Mesodermal cell (in vitro differentiated cells): ENCODE measurements around the gene IGF1R.
A peak's percentile ranks its signal among the peaks of the same experiment; 100 is the strongest.
"Not testable (repeated sequence)": the region's sequence is repeated elsewhere in the genome, so short reads cannot be mapped to it uniquely, and the experiment has no call there.

Experiments
- H3K27ac ChIP-seq: 2 replicates; pipeline ENCODE4 v1.7.0; 2013; ENCODE audit warnings: mild to moderate bottlenecking, low read depth, low read length, moderate library complexity; ENCODE audit not compliant: severe bottlenecking
- H3K36me3 ChIP-seq: 2 replicates; pipeline ENCODE4 v1.7.1; 2013; ENCODE audit warnings: mild to moderate bottlenecking, low read length, moderate library complexity; ENCODE audit not compliant: control insufficient read depth, insufficient read depth
- H3K4me1 ChIP-seq: one replicate; pipeline ENCODE4 v1.7.1; 2013; ENCODE audit warnings: mild to moderate bottlenecking, low read length; ENCODE audit not compliant: insufficient read depth, control insufficient read depth, poor library complexity, severe bottlenecking
- H3K4me3 ChIP-seq: 2 replicates; pipeline ENCODE4 v1.7.0; 2013; ENCODE audit warnings: low read length, control low read depth, mild to moderate bottlenecking; ENCODE audit not compliant: insufficient read depth, poor library complexity, severe bottlenecking; ENCODE audit errors: extremely low read depth
- H3K9me3 ChIP-seq: 2 replicates; pipeline ENCODE4 v1.7.1; 2013; ENCODE audit warnings: mild to moderate bottlenecking, low read length, moderate library complexity; ENCODE audit not compliant: control insufficient read depth
- WGBS, 2 experiments: methylation state at CpG; one replicate each; pipeline ENCODE4 v1.1.5; 2013; ENCODE audit warnings: missing lambda C conversion rate in 2 of 2; ENCODE audit not compliant: insufficient coverage in 2 of 2; 5-methylcytosine and 5-hydroxymethylcytosine counted together

The IGF1R gene

DNA sequence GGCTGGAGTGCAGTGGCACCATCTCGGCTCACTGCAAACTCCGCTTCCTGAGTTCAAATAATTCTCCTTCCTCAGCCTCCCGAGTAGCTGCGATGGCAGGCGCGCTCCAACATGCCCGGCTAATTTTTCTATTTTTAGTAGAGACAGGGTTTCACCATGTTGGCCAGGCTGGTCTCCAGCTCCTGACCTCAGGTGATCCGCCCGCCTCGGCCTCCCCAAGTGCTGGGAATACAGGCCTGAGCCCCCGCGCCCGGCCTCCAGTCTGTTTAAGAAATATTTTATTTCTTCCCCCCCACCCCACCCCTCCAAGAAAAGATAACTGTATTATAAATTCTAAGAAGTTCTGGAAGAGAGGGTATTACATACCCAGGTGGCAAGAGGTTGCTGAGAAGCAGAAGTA lies 29.8 kb upstream of the IGF1R start:
- H3K4me3 ChIP-seq, H3K27ac ChIP-seq, H3K9me3 ChIP-seq, H3K4me1 ChIP-seq, H3K36me3 ChIP-seq: not testable (repeated sequence)
- WGBS, 2 experiments: 88 to 100% methylated on average over 4 to 7 of the region's 13 CpGs

DNA sequence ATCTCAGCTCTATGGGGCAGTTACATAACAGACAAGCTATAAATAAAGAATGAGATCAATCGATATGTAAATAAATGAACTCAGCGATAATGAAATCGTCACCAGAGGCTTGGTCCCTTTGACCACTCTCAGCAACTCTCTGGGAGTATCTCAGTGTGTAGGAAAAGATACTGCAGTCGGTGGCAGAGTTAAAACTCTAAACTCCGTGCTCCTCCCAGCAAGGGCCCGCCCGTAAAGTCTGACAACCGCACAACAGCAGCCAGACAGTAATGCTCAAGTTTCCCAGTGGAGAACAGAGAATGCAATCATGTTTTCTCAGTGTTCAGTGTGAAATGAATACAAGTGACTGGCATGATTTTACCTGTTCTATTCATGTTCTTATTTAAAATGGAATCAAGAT lies 28.3 kb upstream of the IGF1R start:
- Histone ChIP-seq H3K4me1 (no peaks in the 10 kb centered on the region), H3K9me3 (no peaks in the 10 kb centered on the region), H3K4me3 (no peak overlapping the region), H3K36me3 (no peaks in the 10 kb centered on the region), H3K27ac (no peak overlapping the region)
- 58 to 88% methylated on average over 3 to 5 of the region's 8 CpGs for WGBS, 2 experiments

DNA sequence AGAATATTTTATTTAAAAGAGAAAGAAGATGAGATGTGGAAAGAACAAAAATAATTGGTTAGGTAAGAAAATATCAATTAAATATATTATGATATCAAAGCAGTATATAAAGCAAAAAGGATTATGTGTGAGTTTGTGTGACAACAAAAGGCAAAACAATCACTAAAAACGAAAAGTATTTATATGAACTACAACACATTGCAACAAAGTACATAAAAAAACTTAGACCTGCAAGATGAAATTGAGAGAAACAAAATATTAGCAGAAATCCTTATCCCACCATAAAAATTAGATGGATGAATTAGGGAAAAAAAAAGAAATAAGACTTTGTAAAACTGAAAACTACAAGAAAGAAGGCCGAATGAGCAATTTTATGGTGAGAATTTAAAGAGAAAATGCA lies 27.3 kb upstream of the IGF1R start:
- no peak overlapping the region for H3K27ac ChIP-seq
- H3K9me3 ChIP-seq: no peaks in the 10 kb centered on the region
- peaks cover 2% of the 10 kb centered on the region for H3K4me1 ChIP-seq
- 71 to 100% methylated on average over 1 of the region's 2 CpGs for WGBS, 2 experiments
- H3K4me3 ChIP-seq: no peak overlapping the region
- H3K36me3 ChIP-seq: no peaks in the 10 kb centered on the region

DNA sequence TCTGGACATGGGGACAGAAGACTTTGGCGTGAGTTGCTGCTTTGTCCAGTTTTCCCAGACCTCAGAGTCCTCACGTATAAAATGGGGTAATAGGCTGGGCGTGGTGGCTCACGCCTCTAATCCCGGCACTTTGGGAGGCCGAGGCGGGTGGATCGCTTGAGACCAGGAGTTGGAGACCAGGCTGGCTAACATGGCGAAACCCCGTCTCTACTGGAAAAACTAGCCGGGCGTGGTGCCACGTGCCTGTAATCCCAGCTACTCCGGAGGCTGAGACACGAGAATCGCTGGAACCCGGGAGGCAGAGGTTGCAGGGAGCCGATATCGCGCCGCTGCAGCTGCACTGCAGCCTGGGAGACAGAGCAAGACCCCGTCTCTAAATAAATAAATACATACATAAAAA lies 22.7 kb upstream of the IGF1R start:
- H3K4me3 ChIP-seq: no peak overlapping the region
- peaks cover 6% of the 10 kb centered on the region for H3K4me1 ChIP-seq
- WGBS, 2 experiments: 94 to 95% methylated on average over 8 to 19 of the region's 22 CpGs
- no peaks in the 10 kb centered on the region for H3K9me3 ChIP-seq
- H3K27ac ChIP-seq: no peak overlapping the region
- H3K36me3 ChIP-seq: no peaks in the 10 kb centered on the region

DNA sequence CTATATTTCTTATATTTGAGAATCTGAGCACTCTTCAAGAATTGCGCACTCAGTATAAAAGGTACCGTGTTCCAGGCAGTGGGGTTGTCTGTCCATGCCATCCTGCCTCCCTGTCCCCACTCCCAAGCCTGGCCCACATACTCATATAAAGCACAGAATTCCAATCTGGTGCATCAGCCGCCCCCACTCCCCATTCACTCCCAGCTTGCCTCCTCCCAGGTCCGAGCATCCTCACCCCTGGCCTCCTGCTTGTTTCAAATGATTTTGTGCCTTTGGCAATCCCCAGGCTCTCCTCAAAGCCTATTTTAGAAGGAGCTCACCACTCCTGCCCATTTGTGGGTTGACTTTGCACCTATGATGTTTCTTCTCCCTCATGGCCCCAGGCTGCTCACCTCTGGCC lies 22.2 kb upstream of the IGF1R start:
- 68 to 83% methylated on average over 1 to 4 of the region's 4 CpGs for WGBS, 2 experiments
- Histone ChIP-seq H3K9me3 (no peaks in the 10 kb centered on the region), H3K4me3 (no peak overlapping the region), H3K36me3 (no peaks in the 10 kb centered on the region), H3K4me1 (peaks cover 6% of the 10 kb centered on the region), H3K27ac (no peak overlapping the region)

DNA sequence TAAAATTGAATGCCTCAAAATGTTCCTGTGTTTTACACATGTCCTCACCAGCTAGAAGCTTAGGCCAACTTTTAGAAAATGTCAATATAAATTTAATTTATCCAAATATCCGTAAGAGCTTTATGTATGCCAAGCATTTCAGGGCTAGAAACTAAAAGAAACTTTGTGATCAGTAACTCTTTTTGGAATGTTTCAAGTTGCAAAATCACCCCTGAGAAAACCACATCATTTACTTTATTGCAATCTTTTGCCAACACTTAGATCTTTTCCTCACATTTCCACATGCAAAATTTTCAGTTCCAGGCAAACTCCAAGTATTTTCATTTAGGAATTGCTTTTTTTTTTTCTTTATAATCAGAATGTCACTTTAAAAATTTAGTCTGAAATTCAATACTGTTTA lies 20.1 kb upstream of the IGF1R start:
- no peak overlapping the region for H3K4me3 ChIP-seq
- WGBS, 2 experiments: no CpG with 5 or more reads among the region's 1 CpG
- no peaks in the 10 kb centered on the region for H3K36me3 ChIP-seq
- no peak overlapping the region for H3K27ac ChIP-seq
- peaks cover 6% of the 10 kb centered on the region for H3K4me1 ChIP-seq
- no peaks in the 10 kb centered on the region for H3K9me3 ChIP-seq

DNA sequence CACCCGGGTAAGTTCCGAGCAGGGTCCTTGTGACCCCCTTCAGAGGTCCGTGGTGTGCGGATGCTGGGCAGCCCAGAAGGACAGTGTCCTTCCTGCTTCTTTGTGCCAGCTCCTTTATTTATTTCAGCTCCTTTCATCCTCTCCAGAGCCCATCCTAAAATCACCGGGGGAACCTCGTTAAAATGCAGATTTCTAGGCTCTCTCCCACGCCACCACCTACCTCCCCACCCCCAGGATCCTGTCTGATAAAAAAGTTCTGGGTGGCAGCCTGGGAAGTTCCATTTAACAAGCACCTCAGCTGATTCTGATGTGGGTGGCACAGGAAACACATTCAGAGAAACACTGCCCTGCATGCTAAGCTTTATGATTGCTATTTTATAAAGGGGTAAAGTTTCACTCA lies 12.5 kb upstream of the IGF1R start:
- H3K36me3 ChIP-seq: no peaks in the 10 kb centered on the region
- H3K4me3 ChIP-seq: no peak overlapping the region
- no peak overlapping the region for H3K27ac ChIP-seq
- no peaks in the 10 kb centered on the region for H3K4me1 ChIP-seq
- 52 to 53% methylated on average over 4 to 5 of the region's 7 CpGs for WGBS, 2 experiments
- no peaks in the 10 kb centered on the region for H3K9me3 ChIP-seq

DNA sequence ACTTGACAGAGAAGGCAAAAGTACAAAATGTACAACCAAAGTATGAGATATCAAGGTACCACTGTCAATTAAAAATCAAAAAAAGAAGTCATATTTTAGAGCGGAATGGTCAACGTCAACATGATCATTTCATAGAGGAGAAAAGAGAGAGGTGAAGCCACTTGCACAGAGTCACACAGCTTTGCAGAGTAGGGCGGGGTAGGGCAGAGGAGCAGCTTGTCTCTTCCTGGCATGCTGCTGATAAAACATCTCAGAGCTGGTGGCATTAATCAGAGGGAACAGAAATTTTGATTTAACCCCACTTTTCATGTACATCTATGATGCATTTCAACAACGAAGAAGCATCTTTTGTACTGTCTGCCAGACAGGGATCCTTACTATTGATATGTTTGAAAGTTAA lies 5.2 kb upstream of the IGF1R start:
- WGBS, 2 experiments: 91 to 95% methylated on average over 2 to 3 of the region's 4 CpGs
- Histone ChIP-seq H3K9me3 (no peaks in the 10 kb centered on the region), H3K4me1 (no peaks in the 10 kb centered on the region), H3K36me3 (no peaks in the 10 kb centered on the region), H3K27ac (no peak overlapping the region), H3K4me3 (no peak overlapping the region)

DNA sequence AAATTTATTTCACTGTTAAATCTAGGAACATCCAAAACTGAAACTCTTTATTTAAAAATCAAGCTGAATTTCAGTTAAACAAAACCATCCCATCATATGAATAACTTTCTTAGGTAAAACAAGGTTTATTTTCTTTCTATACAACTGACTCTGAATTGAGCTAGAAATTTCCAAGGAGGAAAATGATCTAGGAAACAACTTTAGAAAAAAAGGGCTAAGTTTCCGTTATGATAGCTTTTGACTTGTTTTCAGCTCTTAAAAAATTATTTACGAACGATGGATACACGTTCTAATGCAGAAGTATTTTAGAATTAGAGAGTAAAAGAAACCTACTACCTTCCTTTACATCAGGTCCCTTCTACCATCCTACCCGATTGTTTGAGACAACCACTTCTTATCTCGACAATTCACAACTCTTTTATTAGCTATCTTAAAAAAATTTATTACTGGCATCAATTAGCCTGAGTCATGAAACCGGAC lies 1.8 kb upstream of the IGF1R start:
- WGBS, 2 experiments: 0% methylated on average over 3 of the region's 7 CpGs
- Histone ChIP-seq H3K4me1 (no peaks in the 10 kb centered on the region), H3K27ac (peak overlapping the region; percentile 74), H3K4me3 (peak overlapping the region; percentile 73), H3K36me3 (no peaks in the 10 kb centered on the region), H3K9me3 (no peaks in the 10 kb centered on the region)

DNA sequence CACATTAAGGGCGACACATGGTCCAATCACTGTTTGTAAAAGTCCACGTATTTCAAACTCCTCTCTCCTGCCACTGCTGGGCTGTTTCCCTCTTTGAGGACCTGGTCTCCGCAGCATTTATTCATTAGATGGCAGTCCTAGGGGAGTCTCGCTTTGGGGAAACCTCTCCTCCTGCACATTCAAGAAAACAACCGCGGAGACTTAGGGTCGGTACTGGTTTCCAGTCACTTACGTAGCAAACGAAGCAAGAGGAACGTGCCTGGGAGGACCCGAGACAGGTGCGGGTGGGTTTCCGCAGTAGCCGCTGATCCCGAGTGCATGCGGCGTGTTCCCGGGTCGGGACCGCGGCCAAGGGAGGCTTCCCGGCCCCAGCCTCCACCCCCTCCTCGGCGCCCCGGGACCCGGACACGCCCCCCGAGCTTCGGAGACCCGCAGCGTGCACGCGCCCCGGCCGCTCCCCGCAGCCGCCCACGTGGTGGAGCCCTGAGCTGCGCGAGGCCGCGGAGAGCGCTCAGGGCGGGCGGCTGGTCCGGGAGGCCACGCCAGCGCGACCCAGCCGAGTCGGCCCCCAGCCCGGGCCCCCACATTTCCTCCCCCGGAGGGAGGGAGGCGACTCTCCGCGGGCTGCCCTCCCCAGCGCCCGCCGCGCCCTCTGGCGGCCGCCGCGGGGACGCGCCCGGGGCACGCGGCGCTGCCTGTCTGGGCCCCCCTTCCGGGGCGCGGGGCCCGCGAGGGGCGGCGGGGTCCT lies 1.1 kb upstream of the IGF1R start:
- H3K4me1 ChIP-seq: peaks cover 1% of the 10 kb centered on the region
- no peaks in the 10 kb centered on the region for H3K9me3 ChIP-seq
- 0% methylated on average over 43 of the region's 77 CpGs for WGBS, 2 experiments
- H3K36me3 ChIP-seq: no peaks in the 10 kb centered on the region
- H3K27ac ChIP-seq: peak overlapping the region; percentile 95
- H3K4me3 ChIP-seq: peak overlapping the region; percentile 73

DNA sequence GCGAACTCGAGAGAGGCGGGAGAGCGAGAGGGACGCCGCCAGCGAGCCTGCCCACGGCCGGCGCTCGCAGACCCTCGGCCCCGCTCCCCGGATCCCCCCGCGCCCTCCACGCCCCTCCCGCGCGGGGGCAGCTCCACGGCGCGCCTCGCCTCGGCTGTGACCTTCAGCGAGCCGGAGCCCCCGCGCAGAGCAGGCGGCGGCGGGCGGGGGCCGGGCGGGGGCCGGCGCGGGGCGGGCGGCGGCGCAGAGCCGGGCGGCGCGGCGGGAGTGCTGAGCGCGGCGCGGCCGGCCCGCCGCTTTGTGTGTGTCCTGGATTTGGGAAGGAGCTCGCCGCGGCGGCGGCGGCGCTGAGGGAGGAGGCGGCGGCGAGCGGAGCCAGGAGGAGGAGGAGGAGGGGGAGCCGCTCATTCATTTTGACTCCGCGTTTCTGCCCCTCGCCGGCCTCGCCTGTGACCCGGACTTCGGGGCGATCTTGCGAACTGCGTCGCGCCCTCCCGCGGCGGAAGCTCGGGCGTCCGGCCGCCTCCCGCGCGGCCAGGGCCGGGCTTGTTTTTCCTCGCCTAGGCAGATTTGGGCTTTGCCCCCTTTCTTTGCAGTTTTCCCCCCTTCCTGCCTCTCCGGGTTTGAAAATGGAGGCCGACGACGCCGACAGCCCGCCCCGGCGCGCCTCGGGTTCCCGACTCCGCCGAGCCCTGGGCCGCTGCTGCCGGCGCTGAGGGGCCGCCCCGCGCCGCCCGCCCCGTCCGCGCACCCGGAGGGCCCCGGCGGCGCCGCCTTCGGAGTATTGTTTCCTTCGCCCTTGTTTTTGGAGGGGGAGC lies 524 bp downstream of the IGF1R start:
- H3K4me1 ChIP-seq: peaks cover 17% of the 10 kb centered on the region
- 0% methylated on average over 37 to 54 of the region's 121 CpGs for WGBS, 2 experiments
- peak overlapping the region; percentile 88 for H3K27ac ChIP-seq
- peak overlapping the region; percentile 95 for H3K4me3 ChIP-seq
- no peaks in the 10 kb centered on the region for H3K36me3 ChIP-seq
- no peaks in the 10 kb centered on the region for H3K9me3 ChIP-seq
